ENCODE results near the gene PRKCE.

DNA sequence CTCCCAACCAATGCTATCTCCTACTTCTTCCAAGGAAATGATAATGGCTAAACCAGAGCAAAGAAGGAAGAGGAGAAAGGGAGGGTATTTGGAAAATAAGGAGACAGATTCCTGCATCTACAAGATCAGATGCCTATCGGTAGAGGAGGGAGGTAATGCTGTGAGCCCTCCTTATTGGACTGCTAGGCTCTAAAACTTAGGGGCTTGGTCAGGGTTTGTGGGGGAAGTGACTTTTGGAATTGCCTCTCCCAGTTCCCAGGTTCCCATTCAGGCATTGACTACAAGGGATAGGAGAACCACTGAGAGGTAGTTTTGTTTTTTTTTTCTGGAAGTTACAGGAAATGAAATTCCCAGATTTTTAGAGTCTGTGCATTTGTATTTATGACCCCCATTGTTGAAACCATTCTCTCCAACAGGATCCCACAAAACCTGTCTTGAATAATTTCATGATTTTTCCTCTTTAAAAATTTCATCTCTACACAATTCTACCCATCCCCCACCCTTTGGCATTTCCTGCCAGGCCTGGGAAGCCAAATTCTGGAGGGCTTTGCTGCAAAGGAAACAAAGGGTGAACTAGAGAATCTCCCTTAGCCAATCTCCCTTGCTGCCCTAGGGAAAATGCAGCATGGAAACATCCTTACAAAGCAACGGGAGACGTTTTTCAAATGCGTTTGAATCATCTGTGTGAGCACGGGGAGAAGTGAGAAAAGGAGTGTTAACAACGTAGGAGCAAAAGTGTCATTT is 363.6 kb downstream of the PRKCE start:
- TF ChIP-seq, protein P1, sequence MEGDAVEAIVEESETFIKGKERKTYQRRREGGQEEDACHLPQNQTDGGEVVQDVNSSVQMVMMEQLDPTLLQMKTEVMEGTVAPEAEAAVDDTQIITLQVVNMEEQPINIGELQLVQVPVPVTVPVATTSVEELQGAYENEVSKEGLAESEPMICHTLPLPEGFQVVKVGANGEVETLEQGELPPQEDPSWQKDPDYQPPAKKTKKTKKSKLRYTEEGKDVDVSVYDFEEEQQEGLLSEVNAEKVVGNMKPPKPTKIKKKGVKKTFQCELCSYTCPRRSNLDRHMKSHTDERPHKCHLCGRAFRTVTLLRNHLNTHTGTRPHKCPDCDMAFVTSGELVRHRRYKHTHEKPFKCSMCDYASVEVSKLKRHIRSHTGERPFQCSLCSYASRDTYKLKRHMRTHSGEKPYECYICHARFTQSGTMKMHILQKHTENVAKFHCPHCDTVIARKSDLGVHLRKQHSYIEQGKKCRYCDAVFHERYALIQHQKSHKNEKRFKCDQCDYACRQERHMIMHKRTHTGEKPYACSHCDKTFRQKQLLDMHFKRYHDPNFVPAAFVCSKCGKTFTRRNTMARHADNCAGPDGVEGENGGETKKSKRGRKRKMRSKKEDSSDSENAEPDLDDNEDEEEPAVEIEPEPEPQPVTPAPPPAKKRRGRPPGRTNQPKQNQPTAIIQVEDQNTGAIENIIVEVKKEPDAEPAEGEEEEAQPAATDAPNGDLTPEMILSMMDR (conservative IDR thresholded peaks at IDR 0.05 in 1 of 2, IDR thresholded peaks at IDR 0.05 in 1 of 2; ENCODE audit: low read depth in 1 of 2, low read length in 2 of 2), result no peak
- no peak for TF ChIP-seq EZH2 (IDR thresholded peaks at IDR 0.05; ENCODE audit: low read length, missing control alignments)

Measured in fibroblast of lung (primary cell).